Activated naive CD4-positive, alpha-beta T cell treated with anti-CD3 and anti-CD28 coated beads, Interleukin-2, amount 50 U/mL, for 16 hours (primary cell): ENCODE results near the gene ATP2C2.

Experiments
- DNase-seq: peaks from one replicate; pipeline ENCODE4 v3.0.0-alpha.2; 2020

ATP2C2 gene

GRCh38 chr16:84502581-84502980 is 134.2 kb downstream of the ATP2C2 start:
- no peak for DNase-seq

- DNase-seq: no peak
Measured at GRCh38 chr16:84503751-84504395, 135.5 kb downstream of the ATP2C2 start.

- peak; percentile 98 for DNase-seq
Measured at GRCh38 chr16:84504420-84505248, 136.3 kb downstream of the ATP2C2 start, which contains the start of gene MEAK7. Gene MEAK7 (minus strand): TSS chr16:84504659. CDS start chr16:84498086, 6,573 bp downstream.

- no peak for DNase-seq
Measured at GRCh38 chr16:84505249-84506187, 137.2 kb downstream of the ATP2C2 start.

GRCh38 chr16:84507011-84507982 is 139.0 kb downstream of the ATP2C2 start:
- DNase-seq: no peak

- no peak for DNase-seq
Measured at GRCh38 chr16:84508502-84508901, 140.2 kb downstream of the ATP2C2 start.

- DNase-seq: no peak
Measured at GRCh38 chr16:84509032-84509950, 141.0 kb downstream of the ATP2C2 start.

- DNase-seq: peak; percentile 80
Measured at GRCh38 chr16:84511180-84511800, 143.0 kb downstream of the ATP2C2 start.

- no peak for DNase-seq
Measured at GRCh38 chr16:84511831-84512230, 143.5 kb downstream of the ATP2C2 start.

GRCh38 chr16:84513123-84513522 is 144.8 kb downstream of the ATP2C2 start:
- no peak for DNase-seq

- no peak for DNase-seq
Measured at GRCh38 chr16:84513666-84514065, 145.3 kb downstream of the ATP2C2 start.
